Psoas muscle (tissue), 8 donors: ENCODE data around the gene FXN. TPM values are rescaled to one million over a fixed set of nuclear protein-coding genes. Genes with fewer than 3 reads are reported as not detected.

ENCODE experiments used
- ATAC-seq, 4 donors: fragments of 200-7000 bp; cut with Tn5 transposase; one replicate each; pipeline ENCODE4 v1.9.1; 2020; ENCODE audit warnings: moderate library complexity in 3 of 4, mild to moderate bottlenecking in 2 of 4
- DNase-seq, 2 donors: peaks; one replicate each; pipeline ENCODE4 v3.0.0-alpha.2; 2020
- H3K27ac ChIP-seq: fragments of 200-600 bp; one replicate; pipeline ENCODE4 v1.8.0; 2022
- H3K27me3 ChIP-seq, 3 donors: fragments of 200-600 bp in 1 of 3; one replicate each; pipeline versions ENCODE4 v1.6.1 to v1.8.0; 2013 to 2022; ENCODE audit warnings: low read length in 2 of 3, mild to moderate bottlenecking in 2 of 3, moderate library complexity in 1 of 3; ENCODE audit not compliant: insufficient read depth in 3 of 3
- H3K36me3 ChIP-seq, 2 donors: fragments of 200-600 bp in 1 of 2; one replicate each; pipeline versions ENCODE4 v1.6.1 to v1.8.0; 2013 to 2022; ENCODE audit warnings: low read depth in 1 of 2, mild to moderate bottlenecking in 1 of 2, moderate library complexity in 1 of 2; ENCODE audit not compliant: insufficient read depth in 1 of 2
- H3K4me1 ChIP-seq: fragments of 200-600 bp; one replicate; pipeline ENCODE4 v1.8.0; 2022
- H3K4me3 ChIP-seq: fragments of 200-600 bp; one replicate; pipeline ENCODE4 v1.8.0; 2022; ENCODE audit warnings: mild to moderate bottlenecking
- H3K9me3 ChIP-seq: fragments of 200-600 bp; one replicate; pipeline ENCODE4 v1.8.0; 2022
- CTCF ChIP-seq: fragments of 200-600 bp; IDR thresholded peaks from one replicate; pipeline ENCODE4 v1.8.0; 2022; ENCODE audit warnings: antibody characterized with exemption
- WGBS, 3 donors: extraction: QIAGEN DNeasy Blood & Tissue Kit; methylation state at CpG; one replicate each; pipeline versions ENCODE4 v1.1.6 to v1.1.7; 2013; 5-methylcytosine and 5-hydroxymethylcytosine counted together
- intact Hi-C, 2 donors: fragments of 100-400 bp; cut with DNase I; formaldehyde crosslinking; loops; one replicate each; pipeline versions ENCODE4 v1.11.0 to v1.14.2; 2022
- polyA plus RNA-seq, 3 donors: library from polyadenylated mRNA; stranded (reverse); fragments of 200-250 nt; gene quantifications; one replicate each; pipeline ENCODE4 v1.2.3, GENCODE V29; 2013
- total RNA-seq, 4 donors: library from RNA; stranded (reverse); fragmentation: NEBNext Ultra II Directional in 2 of 4; extraction: Animal tissue kit (Norgen Biotek cat#: 25700) in 2 of 4; gene quantifications; one replicate each; pipeline versions ENCODE4 v1.2.1 to v1.2.4, GENCODE V29; 2021 to 2023
- donor health status: healthy with polysubstance abuse.
- donor health status: DM: no; HTN: no; CAD: no; lungs with moderate emphysema.
- donor health status: Bipolar disorder and iron deficiency.
- donor health status: healthy.
- donor health status: DM: yes; HTN: yes; CAD: no.
- donor health status: DM: no; HTN: no; CAD: no.
- donor health status: DM: no; HTN: no; CAD: no.
- donor health status: DM: yes; HTN: yes; CAD: no.

The FXN gene
- total and polyA plus RNA-seq, 7 donors = 10.4 to 25.0 (median 19.0) TPM

GRCh38 chr9:69060766-69061165 is 25.2 kb downstream of the FXN start:
- ATAC-seq (no peak), DNase-seq (no peak)
- 27 to 39% (median 36%) methylated on average over 1 of the region's 1 CpG for WGBS, 3 donors
- no peaks in the 10 kb centered on the region for H3K4me1 ChIP-seq
- H3K4me3 ChIP-seq = no peak overlapping the region
- intact Hi-C loops = no loop called here
- H3K27ac ChIP-seq = no peak overlapping the region
- H3K9me3 ChIP-seq = no peaks in the 10 kb centered on the region
- H3K27me3 ChIP-seq = no peaks in the 10 kb centered on the region
- TF ChIP-seq CTCF = no peak
- H3K36me3 ChIP-seq = peaks cover 6 to 24% of the 10 kb centered on the region in 2 donors

GRCh38 chr9:69062195-69062594 is 26.6 kb downstream of the FXN start:
- peaks cover 6 to 37% of the 10 kb centered on the region in 2 donors for H3K36me3 ChIP-seq
- ATAC-seq = no peak
- TF ChIP-seq CTCF = no peak
- H3K9me3 ChIP-seq = no peaks in the 10 kb centered on the region
- intact Hi-C loops = no loop called here
- no peak overlapping the region for H3K4me3 ChIP-seq
- H3K27ac ChIP-seq = no peak overlapping the region
- WGBS, 3 donors = 98% methylated on average over 5 of the region's 5 CpGs
- H3K27me3 ChIP-seq = no peaks in the 10 kb centered on the region
- no peak for DNase-seq
- no peaks in the 10 kb centered on the region for H3K4me1 ChIP-seq

- H3K27ac ChIP-seq = no peak overlapping the region
- H3K9me3 ChIP-seq = no peaks in the 10 kb centered on the region
- WGBS, 3 donors = 67 to 85% (median 81%) methylated on average over 4 of the region's 4 CpGs
- no peaks in the 10 kb centered on the region for H3K27me3 ChIP-seq
- ATAC-seq = no peak
- no peak for DNase-seq
- no peak for TF ChIP-seq CTCF
- H3K4me1 ChIP-seq = peaks cover 4% of the 10 kb centered on the region
- intact Hi-C loops = no loop called here
- H3K36me3 ChIP-seq = peaks cover 3 to 33% of the 10 kb centered on the region in 2 donors
- no peak overlapping the region for H3K4me3 ChIP-seq
Observed at GRCh38 chr9:69063839-69064238, 28.3 kb downstream of the FXN start.

- TF ChIP-seq CTCF = no peak
- H3K36me3 ChIP-seq = peaks cover 3 to 38% of the 10 kb centered on the region in 2 donors
- H3K4me3 ChIP-seq = no peak overlapping the region
- H3K27me3 ChIP-seq = no peaks in the 10 kb centered on the region
- WGBS, 3 donors = 90 to 94% (median 92%) methylated on average over 1 of the region's 1 CpG
- intact Hi-C loops = no loop called here
- no peak overlapping the region for H3K27ac ChIP-seq
- H3K4me1 ChIP-seq = peaks cover 4% of the 10 kb centered on the region
- DNase-seq (no peak), ATAC-seq (no peak)
- no peaks in the 10 kb centered on the region for H3K9me3 ChIP-seq
Observed at GRCh38 chr9:69065660-69066059, 30.1 kb downstream of the FXN start.

- no peak overlapping the region for H3K27ac ChIP-seq
- no peaks in the 10 kb centered on the region for H3K9me3 ChIP-seq
- no peaks in the 10 kb centered on the region for H3K27me3 ChIP-seq
- WGBS, 3 donors = 92 to 97% (median 96%) methylated on average over 23 to 27 of the region's 27 CpGs
- peaks cover 4% of the 10 kb centered on the region for H3K4me1 ChIP-seq
- ATAC-seq (no peak), DNase-seq (no peak)
- H3K4me3 ChIP-seq = no peak overlapping the region
- peaks cover 0 to 45% of the 10 kb centered on the region in 2 donors for H3K36me3 ChIP-seq
- intact Hi-C loops = no loop called here
- no peak for TF ChIP-seq CTCF
Observed at GRCh38 chr9:69066955-69067354, 31.4 kb downstream of the FXN start.
